Body of pancreas (tissue), 4 donors: Measurements from ENCODE around the gene KLF7.

Experiments used
- POLR2A ChIP-seq, 3 donors: fragments of 450-650 bp; IDR thresholded peaks; one replicate each; pipeline ENCODE4 v1.6.1; 2016; ENCODE audit warnings: antibody characterized with exemption in 3 of 3, mild to moderate bottlenecking in 2 of 3
- TF ChIP-seq, protein P1 (sequence below), 7 experiments: fragments of 450-650 bp in 4 of 7; fragments of 200-600 bp in 3 of 7; sonication (generic) in 3 of 7; IDR thresholded peaks; one replicate each; pipeline ENCODE4 v1.5.1; 2016 to 2019; ENCODE audit warnings: antibody characterized with exemption in 7 of 7

DNA sequence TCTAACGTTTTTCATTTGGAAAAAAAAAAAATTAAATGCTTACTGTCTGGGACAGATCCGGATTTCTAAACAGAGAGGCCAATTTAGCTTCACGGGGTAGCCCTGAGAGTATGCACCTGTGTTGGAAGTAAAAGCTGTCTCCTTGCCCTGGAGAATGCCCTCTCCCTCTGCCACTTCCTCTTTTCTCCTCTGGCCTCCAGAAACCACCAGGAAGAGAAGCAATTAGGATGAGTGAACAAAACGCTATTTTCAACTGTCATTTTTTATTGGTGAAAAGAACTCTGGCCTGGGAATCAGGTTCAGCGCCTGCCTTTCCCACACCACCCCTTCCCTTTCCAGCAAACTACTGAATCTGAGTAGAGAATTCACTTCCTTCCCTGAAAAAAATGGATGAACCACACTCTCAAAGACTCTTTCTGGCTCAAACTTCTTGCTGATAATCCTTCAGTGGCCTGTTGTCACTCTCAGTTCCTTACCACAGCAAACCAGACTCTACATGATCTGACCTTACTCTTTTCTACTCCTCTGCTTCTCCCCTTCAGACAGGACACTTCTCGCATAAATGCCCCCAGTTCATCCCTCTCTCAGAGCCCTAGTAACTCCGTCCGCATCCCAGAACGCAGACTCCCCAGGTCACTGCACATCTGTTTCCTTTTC, 29.8 kb downstream of the KLF7 start:
- TF ChIP-seq, protein P1, sequence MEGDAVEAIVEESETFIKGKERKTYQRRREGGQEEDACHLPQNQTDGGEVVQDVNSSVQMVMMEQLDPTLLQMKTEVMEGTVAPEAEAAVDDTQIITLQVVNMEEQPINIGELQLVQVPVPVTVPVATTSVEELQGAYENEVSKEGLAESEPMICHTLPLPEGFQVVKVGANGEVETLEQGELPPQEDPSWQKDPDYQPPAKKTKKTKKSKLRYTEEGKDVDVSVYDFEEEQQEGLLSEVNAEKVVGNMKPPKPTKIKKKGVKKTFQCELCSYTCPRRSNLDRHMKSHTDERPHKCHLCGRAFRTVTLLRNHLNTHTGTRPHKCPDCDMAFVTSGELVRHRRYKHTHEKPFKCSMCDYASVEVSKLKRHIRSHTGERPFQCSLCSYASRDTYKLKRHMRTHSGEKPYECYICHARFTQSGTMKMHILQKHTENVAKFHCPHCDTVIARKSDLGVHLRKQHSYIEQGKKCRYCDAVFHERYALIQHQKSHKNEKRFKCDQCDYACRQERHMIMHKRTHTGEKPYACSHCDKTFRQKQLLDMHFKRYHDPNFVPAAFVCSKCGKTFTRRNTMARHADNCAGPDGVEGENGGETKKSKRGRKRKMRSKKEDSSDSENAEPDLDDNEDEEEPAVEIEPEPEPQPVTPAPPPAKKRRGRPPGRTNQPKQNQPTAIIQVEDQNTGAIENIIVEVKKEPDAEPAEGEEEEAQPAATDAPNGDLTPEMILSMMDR (IDR thresholded peaks at IDR 0.05) = no peak
- TF ChIP-seq POLR2A (IDR thresholded peaks at IDR 0.05) = no peak
